Measurements from ENCODE around the gene TAPBP. TPM values are rescaled to one million over a fixed set of nuclear protein-coding genes. Genes with fewer than 3 reads are reported as not detected.

TAPBP gene
- total and polyA plus RNA-seq, 9 of the 15 experiments (the other 6 are each of a cell fraction or from before 2014, with no cell fraction given) = 5.6 to 74.0 (median 22.3) TPM

GRCh38 chr6:33312361-33313104, 1.3 kb downstream of the TAPBP start (continued):
- TF ChIP-seq ETV5 (CRISPR knock-in tag; IDR thresholded peaks at IDR 0.05; ENCODE audit: low read depth) = 0 out of 2 replicates have a peak, but pooled peaks have one; percentile 44

GRCh38 chr6:33306356-33306755, 7.5 kb downstream of the TAPBP start:
- TF ChIP-seq ZNF507 (tag; conservative IDR thresholded peaks at IDR 0.05) = no peak
- no peak for TF ChIP-seq ZBTB2 (IDR thresholded peaks at IDR 0.05)
- no peak for TF ChIP-seq SRSF3 (IDR thresholded peaks at IDR 0.05; ENCODE audit: insufficient read depth, low read length)
- no peak for TF ChIP-seq ZNF184 (CRISPR knock-in tag; IDR thresholded peaks at IDR 0.05)
- TF ChIP-seq ZNF274 (IDR thresholded peaks at IDR 0.05; ENCODE audit: borderline replicate concordance, low read depth, low read length) = no peak
- TF ChIP-seq ZNF232 (CRISPR knock-in tag; IDR thresholded peaks at IDR 0.05) = no peak
- no peak overlapping the region for H3K4me3 ChIP-seq
- no peaks in the 10 kb centered on the region for H3K9me3 ChIP-seq (replicated peaks; ENCODE audit: control insufficient read depth, insufficient read depth, low read depth, low read length)
- DNase-seq (ENCODE audit: extremely low read depth in 1 of 4, low spot score in 3 of 4) = no peak
- peaks cover 0 to 12% of the 10 kb centered on the region in 2 experiments; a peak in 3 of 5 replicates for H3K4me1 ChIP-seq (replicated peaks in 1 of 2; ENCODE audit: control insufficient read depth in 2 of 2, insufficient read depth in 2 of 2, low read length in 2 of 2)
- ChIA-PET CTCF (ENCODE audit: low intra/inter-chr PET ratio) (no interaction called here), POLR2A (interaction anchor here (1.1 kb wide), 1 partner anchor 9 kb away, joined by 3 read pairs; no protein-coding TSS in a partner anchor)
- no peak overlapping the region for H2AFZ ChIP-seq (ENCODE audit: low read depth, low read length)
- H3K9me1 ChIP-seq (ENCODE audit: control insufficient read depth, insufficient read depth, low read length) = no peaks in the 10 kb centered on the region
- no peak overlapping the region for H3K9ac ChIP-seq (ENCODE audit: insufficient read depth in 1 of 2, low read depth in 2 of 2, low read length in 2 of 2)
- no peak for ATAC-seq
- no TSS peak for BruUV-seq (replicated peaks)
- peaks cover 8% of the 10 kb centered on the region; the same call in 1 of the 2 replicates for H4K20me1 ChIP-seq (replicated peaks; ENCODE audit: control insufficient read depth, insufficient read depth, low read length)
- peaks cover 64% of the 10 kb centered on the region for H3K36me3 ChIP-seq (ENCODE audit: control insufficient read depth, insufficient read depth, low read length)
- H3K27me3 ChIP-seq (ENCODE audit: control insufficient read depth in 2 of 2, insufficient read depth in 2 of 2, low read length in 2 of 2) = no peaks in the 10 kb centered on the region
- intact Hi-C loops (cut with micrococcal nuclease) (no loop called here), in situ Hi-C loops (cut with MboI) (no loop called here)
- no peak overlapping the region for H3K4me2 ChIP-seq (ENCODE audit: insufficient read depth, low read length)
- no peak overlapping the region for H3K27ac ChIP-seq (ENCODE audit: extremely low read depth, low read depth, low read length)
- peaks cover 17% of the 10 kb centered on the region for H3K79me2 ChIP-seq (ENCODE audit: control insufficient read depth, insufficient read depth, low read length)
- 84% methylated on average over 4 of the region's 4 CpGs for WGBS (ENCODE audit: insufficient coverage, low coverage, missing lambda C conversion rate)
- no peak for FAIRE-seq

All from K562 (cell line).